ENCODE measurements around the gene SPTBN4. TPM values are rescaled to one million over a fixed set of nuclear protein-coding genes. Genes with fewer than 3 reads are reported as not detected.
"Not testable (repeated sequence)": the region's sequence is repeated elsewhere in the genome, so short reads cannot be mapped to it uniquely, and the experiment has no call there.

Gene SPTBN4
- total RNA-seq: 1.2 TPM

DNA sequence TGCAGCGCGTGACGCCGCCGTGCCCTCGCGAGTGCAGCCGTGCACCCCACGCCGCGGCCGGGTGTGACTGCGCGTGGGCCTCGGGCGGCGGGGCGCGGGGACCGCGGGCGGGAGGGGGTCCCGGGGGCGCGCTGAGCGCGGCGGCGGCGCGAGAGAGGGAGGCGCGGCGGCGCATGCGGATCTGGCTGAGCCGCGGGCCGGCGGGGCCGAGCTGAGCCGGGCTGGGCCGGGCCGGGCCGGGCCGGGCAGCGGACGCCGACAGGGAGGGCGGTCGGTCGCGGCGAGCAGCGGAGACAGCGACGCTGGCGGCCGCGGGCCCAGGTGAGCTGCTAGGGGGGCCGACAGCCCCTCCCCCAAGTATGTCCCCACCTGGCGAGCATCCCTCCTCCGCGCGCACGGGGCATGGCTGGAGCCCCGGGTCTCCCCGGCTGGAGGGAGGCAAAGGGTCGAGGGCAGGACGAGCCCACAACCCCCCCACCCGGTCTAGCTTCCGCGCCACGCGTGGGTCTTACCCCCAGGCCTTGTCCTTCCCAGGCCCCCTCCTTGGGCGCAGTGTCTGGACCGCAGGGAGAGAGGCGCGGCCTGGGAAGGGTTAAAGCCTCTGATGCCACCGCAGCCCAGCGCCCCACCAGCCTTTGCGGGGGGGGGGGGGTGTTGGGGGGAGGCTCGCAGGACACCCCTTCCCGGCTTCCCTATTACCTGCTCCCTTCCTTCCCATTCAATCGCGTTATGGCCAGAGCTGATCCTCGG, at the start of gene SPTBN4:
SPTBN4 (plus strand) TSS at position 17 of the 750 bp plus-strand sequence. CDS start 5,621 bp downstream, outside the sequence.
- no peak for ATAC-seq
- no peak for DNase-seq (ENCODE audit: low spot score)

DNA sequence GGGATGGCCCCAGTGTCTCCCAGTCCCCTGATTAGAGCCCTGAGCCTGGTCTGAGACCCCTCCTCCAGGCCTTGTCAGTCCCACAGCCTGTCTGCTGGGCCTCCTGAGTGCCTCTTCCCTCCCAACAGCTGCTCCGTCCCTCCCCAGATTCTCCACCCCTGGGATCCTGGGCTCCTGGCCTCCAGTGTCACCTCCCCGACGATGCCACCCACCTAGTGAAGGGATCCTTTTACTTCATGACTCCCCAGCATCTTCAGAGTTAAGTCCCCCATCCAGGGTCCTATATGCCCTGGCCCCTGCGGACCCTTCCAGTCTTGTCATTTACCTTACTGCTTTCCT, 49.2 kb upstream of the SPTBN4 start:
- ATAC-seq: no peak
- DNase-seq (ENCODE audit: low spot score): no peak

DNA sequence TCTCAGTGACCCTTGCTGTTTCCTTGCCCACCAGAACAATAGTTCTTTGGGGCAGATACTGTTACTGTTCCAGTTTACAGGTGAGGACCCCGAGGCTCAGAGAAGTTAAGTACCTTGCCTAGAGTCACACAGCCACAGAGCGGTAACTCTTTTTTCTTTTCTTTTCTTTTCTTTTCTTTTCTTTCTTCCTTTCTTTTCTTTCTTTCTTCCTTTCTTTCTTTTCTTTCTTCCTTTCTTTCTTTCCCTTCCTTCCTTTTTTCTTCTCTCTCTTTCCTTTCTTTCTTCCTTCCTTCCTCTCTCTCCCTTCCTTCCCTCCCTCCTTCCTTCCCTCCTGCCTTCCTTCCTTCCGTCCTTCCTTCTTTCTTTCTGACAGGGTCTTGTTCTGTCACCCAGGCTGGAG, 48.8 kb upstream of the SPTBN4 start:
- ATAC-seq: no peak
- DNase-seq (ENCODE audit: low spot score): no peak

DNA sequence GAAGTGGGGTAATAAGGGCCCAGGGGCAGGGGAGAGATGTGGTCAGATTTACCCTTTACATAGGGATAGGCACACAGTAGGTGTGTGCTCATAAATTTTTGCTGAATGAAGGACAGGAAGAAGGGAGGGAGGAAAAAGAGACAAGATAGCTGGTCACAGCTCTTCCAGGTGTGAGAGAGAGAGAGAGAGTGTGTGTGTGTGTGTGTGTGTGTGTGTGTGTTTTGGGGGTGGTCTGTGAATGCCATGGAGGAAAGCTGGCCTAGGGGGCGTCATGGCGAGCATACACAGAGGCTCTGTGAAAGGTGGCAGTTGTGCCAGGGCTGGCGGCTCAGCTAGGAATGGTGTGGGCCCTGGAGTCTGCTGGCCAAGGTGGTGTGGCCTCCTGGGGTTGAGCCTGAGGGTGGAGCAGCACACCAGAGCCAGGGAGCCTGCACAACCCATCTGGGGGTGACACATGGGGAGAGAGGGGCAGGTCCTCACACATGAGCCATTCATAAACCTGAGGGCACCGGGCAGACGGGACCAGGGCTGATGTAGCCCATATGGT, 47.7 kb upstream of the SPTBN4 start:
- no peak for DNase-seq (ENCODE audit: low spot score)

DNA sequence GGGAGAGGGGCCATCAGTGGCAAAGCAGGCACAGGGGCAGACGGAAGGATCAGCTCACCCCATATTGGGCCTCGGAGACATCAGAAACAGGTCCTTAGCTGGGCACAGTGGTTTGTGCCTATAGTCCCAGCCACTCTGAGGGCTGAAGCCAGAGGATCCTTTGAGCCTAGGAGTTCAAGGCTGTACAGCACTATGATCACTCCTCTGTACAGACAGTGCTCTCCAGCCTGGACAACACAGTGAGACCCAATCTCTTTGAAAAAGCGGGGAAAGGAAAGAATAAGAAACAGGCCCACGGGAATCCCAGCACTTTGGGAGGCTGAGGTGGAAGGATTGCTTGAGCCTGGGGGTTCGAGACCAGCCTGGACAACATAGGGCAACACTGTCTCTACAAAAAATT, 47.0 kb upstream of the SPTBN4 start:
- ATAC-seq: no peak

More for the DNA sequence above, 47.7 kb upstream of the SPTBN4 start:
- no peak for ATAC-seq

DNA sequence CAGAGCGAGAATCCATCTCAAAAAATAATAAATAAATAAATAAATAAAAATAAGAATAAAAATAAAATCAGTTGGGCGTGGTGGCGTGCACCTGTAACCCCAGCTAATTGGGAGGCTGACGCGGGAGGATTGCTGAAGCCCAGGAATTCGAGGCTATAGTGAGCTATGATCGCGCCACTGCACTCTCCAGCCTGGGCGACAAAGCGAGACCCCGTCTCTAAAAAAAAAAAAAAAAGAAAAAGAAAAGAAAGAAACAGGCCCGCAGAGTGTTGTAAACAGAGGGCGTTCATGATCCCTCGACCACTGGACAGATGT, 46.4 kb upstream of the SPTBN4 start:
- ATAC-seq: no peak
- no peak for DNase-seq (ENCODE audit: low spot score)

More for the DNA sequence above, 47.0 kb upstream of the SPTBN4 start:
- DNase-seq (ENCODE audit: low spot score): no peak

DNA sequence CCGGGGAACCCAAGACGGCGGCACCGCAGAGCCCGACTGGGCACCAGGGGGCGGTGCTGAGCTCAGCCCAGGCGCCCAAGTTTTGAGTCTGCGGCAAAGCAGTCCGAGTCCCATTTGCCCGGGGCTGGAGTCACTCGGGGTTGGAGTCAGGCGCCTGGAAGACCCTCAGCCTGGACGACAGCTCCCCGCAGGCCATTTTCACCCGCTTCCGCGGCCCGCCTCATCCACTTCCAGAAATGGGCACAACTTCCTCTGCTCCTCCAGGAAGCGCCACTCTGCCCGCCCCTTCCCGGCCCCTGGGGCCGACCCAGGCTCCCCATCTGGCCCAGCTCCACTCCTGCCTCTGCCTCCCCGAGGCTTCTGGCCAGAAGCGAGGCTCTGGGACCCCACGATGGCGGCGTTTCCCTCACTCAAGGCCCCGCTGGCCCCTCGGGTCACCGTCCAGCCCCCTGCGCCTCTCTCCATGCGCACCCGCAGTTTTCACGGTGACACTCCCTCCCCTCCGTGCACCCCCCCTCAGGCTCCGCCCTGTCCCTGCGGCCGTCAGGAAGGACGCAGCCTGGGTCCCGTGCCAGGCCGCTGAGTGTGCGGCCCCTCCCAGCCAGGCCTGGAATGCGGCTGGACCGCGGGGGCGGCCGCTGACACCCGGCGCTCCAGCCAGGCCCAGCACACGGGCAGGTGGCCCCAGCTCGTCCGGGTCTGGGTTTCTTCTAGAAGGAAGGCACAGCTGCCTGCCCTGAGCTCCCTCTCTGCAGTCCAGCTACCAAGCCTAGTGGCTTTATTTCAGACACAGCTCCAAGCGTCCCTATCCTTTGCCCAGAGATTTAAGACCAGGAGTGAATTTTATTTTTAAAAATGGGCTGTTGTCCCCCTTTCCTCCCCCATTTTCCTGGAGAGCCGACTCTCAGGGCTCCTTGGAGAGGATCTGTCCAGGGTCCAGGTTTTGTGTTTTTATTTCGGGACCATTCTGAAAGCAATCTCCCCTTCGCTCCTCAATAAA, 45.7 kb upstream of the SPTBN4 start:
- DNase-seq (ENCODE audit: low spot score) (peak; percentile 95), ATAC-seq (peak; percentile 81)

DNA sequence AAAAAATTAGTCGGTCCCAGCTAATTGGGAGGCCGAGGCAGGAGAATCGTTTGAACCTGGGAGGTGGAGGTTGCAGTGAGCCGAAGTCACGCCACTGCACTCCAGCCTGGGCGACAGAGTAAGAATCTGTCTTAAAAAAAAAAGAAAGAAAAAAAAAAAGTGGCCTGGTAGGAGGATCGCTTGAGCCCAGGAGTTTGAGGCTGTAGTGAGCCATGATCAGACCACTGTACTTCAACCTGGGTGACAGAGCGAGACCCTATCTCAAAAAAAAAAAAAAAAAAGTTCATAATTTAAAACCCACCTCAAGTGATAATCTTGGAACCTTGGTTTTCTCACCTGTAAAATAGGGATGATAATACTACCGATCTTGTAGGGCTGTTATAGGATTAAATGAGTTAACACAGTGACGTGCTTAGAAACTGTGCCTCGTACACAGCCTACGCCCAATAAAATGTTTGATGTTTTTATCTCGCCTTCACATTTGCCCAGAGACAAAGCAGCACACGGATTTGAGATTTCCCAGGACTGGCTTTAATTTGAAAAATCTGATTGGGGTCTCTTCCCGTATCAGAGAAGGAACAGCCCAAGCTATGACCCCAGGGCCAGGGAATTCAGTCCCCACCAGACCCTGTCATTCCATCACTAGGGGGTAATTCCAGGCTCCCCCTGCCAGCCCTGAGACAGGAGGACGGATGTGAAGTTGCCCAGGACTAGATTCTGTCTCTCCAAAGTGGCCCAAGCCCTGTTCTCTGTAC, 44.6 kb upstream of the SPTBN4 start:
- ATAC-seq: no peak
- no peak for DNase-seq (ENCODE audit: low spot score)

DNA sequence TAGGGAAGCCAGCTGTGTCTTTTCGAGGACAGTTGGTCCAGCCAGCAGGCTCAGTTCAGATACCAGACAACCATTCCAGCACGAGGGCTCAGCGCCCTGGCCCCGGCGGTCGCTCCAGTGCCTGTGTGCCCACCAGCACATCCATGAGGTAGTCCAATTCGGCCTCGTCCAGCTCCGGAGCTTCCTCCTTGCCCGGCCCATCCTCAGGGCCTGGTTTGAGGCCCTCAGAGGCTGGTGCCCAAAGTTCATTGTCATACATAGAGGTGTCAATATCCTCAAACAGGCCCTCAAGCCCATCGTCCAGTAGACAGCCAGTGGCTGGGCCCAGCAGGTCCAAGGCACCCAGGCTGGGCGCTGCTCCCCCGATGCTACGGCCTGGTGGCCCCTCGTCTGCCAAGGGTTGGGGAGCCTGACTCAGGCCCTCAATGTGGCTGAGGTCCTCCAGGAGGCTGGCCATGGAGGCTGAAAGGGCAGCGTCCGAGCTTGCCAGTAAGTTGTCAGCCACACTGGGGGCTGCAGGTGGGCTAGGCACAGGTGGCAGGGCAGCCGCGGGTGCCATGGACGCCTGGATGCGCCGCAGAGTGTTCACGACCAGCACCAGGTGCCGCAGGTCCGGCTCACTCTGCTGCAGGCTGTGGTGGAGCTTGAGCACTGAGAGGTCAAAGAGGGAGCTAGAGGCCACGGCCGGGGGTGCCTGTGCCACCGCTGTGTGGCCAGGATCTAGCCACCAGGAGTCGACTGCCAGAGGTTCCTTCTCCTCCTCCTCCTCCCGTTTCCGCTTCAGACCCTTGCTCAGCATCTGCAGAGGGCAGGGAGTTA, 43.8 kb upstream of the SPTBN4 start:
- no peak for DNase-seq (ENCODE audit: low spot score)
- no peak for ATAC-seq

DNA sequence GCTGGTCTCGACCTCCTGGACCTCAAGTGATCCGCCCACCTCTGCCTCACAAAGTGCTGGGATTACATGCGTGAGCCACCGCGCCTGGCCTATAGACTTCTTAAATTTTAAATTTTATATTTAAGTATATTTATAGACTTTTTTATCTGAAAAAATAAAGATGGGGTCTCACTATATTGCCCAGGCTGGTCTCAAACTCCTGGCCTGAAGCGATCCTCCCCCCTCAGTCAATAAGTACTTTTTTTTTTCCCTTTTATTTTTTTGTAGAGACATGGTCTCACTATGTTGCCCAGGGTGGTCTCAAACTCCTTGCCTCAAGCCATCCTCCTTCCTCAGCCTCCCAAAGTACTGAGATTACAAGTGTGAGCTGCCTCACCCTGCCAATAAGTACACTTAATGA, 42.9 kb upstream of the SPTBN4 start:
- ATAC-seq (no peak), DNase-seq (ENCODE audit: low spot score) (no peak)

DNA sequence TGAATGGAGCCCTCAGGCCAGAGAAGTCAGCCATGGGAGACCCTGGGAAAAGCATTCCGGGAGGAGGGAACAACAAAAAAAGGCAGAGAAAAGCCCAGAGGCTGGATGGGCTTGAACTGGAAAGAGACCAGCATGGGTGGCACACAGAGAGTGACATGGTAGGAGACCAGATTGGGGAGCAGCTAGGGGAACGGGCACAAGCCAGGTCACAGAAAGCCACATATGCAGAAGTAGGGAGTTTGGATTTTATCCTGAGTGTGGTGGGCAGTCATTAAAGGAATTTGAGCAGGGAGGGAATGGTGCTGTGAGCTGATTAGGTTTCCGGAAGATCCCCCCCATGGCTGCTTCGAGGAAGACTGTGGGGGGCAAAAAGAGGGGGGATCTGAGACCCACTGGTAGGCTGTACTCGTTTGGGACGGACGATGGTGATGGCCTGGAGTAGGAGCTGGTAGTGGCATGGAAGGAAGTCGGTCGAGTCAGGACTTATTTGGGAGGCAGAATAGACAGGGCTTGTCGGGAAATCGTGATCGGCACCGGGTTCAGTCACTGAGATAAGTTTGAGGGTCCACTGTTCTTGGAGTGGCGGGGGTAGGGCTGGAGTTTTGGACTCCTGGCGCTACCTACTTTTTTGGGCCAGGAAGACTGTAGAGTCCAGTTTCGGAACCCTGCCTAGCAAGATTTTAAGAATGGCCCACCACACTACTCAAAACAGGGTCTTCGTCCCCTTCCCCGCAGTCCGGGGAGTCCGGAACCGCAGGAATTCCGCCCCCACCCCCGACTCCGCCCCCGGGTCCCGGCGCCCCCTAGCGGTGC, 42.0 kb upstream of the SPTBN4 start:
- peak; percentile 48 for ATAC-seq
- no peak for DNase-seq (ENCODE audit: low spot score)

DNA sequence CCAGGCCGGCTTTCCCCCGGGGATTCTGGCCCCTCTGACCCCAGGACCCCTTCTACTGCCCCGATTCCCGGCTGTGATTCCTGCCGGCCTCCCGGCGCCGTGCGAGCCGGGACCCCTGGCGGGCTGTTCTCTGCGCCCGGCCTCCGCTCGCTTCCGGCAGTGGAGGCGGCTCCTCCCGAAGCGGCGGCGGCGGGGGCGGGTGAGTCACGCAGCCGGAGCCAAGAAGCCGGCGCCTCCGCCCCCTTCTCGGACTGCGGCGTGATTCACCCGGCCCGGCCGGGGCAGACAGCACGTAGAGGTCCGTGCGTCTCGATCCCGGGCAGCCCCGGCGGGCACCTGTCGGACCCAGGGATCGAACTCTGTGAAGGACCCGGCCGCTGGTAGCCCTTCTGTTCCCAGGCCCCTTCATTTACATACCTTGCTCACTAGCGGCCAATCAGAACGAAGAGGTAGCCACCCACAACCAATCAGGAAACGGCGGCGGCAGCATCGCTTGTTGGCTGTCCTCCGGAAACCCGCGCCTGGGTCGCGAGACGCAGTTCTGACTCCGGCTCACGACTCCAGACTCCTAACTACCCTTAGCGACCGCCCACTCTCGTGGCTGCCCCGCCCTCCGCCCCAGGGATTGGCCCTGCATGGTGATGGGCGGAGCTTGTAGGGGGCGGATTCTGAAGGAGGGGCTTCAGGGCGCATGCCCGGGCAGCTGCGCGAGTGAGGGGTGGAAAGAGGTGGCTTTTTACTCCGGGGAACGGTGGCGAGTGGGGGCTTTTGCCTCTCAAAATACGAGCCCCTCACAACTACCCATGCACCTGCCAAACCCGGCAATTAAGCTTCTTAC, 41.1 kb upstream of the SPTBN4 start, which contains the start of gene SERTAD1:
SERTAD1 (minus strand) TSS at position 543 of the 838 bp plus-strand sequence. CDS start 2,446 bp downstream, outside the sequence.
- DNase-seq (ENCODE audit: low spot score) (peak; percentile 100), ATAC-seq (peak; percentile 85)

DNA sequence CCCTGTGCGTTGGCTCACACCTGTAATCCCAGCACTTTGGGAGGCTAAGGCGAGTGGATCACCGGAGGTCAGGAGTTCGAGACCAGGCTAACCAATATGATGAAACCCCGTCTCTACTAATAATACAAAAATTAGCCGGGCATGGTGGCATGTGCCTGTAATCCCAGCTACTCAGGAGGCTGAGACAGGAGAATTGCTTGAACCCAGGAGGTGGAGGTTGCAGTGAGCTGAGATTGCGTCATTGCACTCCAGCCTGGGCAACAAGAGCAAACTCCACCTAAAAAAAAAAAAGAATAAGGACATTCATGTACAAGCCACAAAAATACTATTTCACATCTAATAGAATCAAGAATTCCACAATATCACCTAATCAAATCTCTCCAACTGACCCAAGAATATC, 38.6 kb upstream of the SPTBN4 start:
- not testable (repeated sequence) for ATAC-seq; DNase-seq (ENCODE audit: low spot score)

DNA sequence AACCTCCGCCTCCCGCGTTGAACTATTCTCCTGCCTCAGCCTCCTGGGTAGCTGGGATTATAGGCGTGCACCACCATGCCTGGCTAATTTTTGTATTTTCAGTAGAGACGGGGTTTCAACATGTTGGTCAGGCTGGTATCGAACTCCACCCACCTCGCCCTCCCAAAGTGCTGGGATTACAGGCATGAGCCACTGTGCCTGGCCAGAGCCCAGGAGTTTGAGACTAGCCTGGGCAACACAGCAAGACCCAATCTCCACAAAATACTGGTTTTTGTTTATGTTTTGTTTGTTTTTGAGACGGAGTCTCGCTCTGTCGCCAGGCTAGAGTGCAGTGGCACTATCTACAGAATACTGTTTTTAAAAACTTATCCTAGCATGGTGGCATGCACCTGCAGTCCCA, 36.6 kb upstream of the SPTBN4 start:
- DNase-seq (ENCODE audit: low spot score): not testable (repeated sequence)

DNA sequence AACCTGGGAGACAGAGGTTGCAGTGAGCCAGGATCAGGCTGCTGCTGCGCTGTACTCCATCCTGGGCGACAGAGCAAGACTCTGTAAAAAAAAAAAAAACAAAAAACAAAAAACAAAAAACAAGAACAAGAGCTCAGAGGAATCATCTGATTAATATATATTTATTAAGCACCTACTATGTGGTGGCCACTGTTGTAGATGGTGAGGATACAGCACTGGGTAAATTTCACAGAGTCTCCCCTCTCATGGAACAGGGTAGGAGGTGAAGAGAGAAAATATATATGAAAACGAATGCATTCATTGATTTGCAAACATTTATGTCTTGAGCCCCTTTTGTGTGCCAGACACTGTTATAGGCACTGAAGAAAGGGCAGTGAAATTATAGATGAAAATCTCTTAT, 35.1 kb upstream of the SPTBN4 start:
- DNase-seq (ENCODE audit: low spot score) (no peak), ATAC-seq (no peak)

More for the DNA sequence above, 36.6 kb upstream of the SPTBN4 start:
- ATAC-seq: not testable (repeated sequence)

DNA sequence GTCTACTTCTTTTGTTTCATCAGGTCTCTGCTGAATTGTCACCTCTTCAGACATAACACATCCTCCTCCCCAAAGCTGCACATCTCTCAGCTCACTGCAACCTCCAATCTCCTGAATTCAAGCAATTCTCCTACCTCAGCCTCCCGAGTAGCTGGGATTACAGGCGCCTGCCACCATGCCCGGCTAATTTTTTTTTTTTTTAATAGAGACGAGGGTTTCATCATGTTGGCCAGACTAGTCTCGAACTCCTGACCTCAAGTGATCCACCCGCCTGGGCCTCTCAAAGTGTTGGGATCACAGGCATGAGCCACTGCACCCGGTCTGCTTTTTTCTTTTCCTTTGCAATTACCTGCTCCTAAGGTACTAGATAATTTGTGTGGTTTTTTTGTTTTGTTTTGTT, 34.0 kb upstream of the SPTBN4 start:
- not testable (repeated sequence) for ATAC-seq; DNase-seq (ENCODE audit: low spot score)

DNA sequence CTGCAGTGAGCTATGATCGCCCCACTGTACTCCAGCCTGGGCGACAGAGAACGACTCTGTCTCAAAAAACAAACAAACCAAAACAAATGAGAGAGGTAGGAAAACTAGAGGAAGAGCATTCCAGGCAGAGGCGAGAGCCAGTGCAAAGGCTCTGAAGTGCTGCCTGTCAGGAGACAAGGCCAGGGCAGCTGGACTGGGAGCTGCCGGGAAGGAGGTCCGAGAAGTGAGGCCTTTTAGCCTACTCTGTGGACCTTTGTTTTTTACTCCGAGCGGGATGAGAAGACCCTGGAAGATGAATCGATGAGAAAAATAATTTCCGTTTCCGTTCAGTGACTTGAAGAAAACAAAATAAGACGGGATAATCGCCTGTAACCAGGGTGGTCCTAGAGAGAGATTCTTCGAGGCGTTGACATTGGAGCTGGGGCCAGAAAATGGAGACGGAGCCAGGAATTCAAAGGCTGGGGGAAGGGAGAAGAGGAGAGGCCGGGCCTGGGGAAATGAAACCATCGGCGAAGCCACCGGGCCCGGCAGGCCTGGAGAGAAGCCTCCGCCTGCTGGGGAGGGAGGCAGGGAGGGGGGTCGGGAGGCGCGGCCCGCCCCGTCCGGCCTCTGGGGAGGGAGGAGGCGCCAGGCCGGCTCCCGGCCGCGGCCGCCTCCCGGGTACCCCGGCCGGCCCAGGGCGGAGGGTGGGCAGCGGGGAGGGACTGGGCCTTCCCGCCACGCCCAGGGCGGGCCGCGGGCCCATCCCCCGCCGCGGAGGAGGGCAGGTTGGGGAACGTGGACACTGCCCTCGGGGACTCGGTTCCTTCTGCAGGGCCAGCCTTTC, 33.2 kb upstream of the SPTBN4 start:
- ATAC-seq: peak; percentile 97
- DNase-seq (ENCODE audit: low spot score): peak; percentile 94

Data from left lobe of liver (tissue), 2 donors.